OCI-M2 (cell line): ENCODE data around the gene SYP.
"Not testable (repeated sequence)": the region's sequence is repeated elsewhere in the genome, so short reads cannot be mapped to it uniquely, and the experiment has no call there.

Source experiments
- DNase-seq: peaks from one replicate; lab custom pipeline; 2025; ENCODE audit not compliant: unreplicated experiment; lab: John Stamatoyannopoulos, UW

The SYP gene

DNA sequence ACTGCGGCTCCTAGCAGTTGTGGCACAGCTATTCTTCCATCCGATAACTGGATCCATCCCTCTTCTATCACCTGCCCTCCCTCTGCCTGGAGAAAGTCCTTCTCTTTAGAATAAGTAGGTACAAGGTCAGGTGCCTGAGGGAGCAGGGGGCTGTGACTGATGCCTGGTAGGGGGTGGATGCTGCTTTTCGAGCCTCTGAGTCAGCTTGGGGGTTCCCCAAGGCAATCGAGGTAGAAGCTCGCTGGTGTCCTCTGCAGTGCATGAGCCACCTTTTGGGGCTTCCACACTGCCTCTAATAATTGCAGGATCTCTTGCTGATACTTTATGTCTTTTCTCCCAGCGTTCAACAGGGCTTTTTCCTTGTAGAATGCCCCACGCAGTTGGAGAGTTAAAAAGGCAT is 56.8 kb downstream of the SYP start:
- not testable (repeated sequence) for DNase-seq

DNA sequence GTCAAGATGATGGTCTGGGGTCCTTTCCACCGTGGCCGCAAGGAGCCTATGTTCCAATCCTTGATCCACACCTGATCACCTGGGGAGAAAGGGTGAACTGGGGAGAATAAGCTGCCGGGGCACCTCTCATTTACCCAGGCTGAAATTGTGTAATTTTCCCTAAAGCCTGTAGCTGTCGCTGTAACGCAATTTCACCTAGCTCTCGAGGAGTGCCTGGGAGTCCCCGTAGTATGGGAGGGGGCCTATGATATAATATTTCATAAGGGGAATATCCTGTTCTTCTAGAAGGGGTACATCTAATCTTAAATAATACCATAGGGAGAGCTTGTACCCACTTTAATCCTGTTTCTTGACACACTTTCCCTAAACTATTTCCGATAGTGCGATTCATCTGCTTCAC is 57.7 kb downstream of the SYP start:
- DNase-seq = not testable (repeated sequence)

DNA sequence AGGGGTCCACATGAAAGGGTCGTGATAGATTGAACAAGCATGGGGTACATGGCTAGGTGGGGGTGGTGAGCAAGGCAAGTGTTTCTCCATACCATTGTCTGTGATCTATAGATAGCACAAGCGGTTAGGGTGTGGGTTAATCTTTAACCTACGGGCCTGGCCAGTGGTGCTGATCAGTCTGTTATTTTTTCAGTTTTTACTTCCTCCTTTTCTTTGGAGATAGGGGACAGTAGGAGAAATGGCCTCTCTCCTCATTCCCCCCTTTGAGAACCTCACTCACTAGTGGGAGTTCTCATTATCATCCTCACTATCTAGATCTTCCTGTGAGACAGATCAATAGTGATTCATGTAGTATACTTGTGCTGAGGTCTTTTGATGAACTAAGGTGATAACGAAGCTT is 60.3 kb downstream of the SYP start:
- DNase-seq = no peak
